AG10803 (cell line): ENCODE data around the gene APPBP2.
A peak's percentile ranks its signal among the peaks of the same experiment; 100 is the strongest.

Experiments
- DNase-seq: peaks from one replicate; pipeline ENCODE4 v3.0.0; 2010; ENCODE audit warnings: low read depth
- H3K4me3 ChIP-seq: 2 replicates; pipeline ENCODE4 v1.5.1; 2011; ENCODE audit warnings: mild to moderate bottlenecking, low read length, control low read depth
- TF ChIP-seq, protein P1 (sequence below): conservative IDR thresholded peaks from 2 replicates; pipeline ENCODE4 v1.5.1; 2011; ENCODE audit warnings: mild to moderate bottlenecking, low read length, control low read depth, inconsistent platforms

Gene APPBP2

GRCh38 chr17:60513014-60513413, 13.0 kb downstream of the APPBP2 start:
- H3K4me3 ChIP-seq = no peak overlapping the region
- TF ChIP-seq, protein P1, sequence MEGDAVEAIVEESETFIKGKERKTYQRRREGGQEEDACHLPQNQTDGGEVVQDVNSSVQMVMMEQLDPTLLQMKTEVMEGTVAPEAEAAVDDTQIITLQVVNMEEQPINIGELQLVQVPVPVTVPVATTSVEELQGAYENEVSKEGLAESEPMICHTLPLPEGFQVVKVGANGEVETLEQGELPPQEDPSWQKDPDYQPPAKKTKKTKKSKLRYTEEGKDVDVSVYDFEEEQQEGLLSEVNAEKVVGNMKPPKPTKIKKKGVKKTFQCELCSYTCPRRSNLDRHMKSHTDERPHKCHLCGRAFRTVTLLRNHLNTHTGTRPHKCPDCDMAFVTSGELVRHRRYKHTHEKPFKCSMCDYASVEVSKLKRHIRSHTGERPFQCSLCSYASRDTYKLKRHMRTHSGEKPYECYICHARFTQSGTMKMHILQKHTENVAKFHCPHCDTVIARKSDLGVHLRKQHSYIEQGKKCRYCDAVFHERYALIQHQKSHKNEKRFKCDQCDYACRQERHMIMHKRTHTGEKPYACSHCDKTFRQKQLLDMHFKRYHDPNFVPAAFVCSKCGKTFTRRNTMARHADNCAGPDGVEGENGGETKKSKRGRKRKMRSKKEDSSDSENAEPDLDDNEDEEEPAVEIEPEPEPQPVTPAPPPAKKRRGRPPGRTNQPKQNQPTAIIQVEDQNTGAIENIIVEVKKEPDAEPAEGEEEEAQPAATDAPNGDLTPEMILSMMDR = no peak
- no peak for DNase-seq

DNA sequence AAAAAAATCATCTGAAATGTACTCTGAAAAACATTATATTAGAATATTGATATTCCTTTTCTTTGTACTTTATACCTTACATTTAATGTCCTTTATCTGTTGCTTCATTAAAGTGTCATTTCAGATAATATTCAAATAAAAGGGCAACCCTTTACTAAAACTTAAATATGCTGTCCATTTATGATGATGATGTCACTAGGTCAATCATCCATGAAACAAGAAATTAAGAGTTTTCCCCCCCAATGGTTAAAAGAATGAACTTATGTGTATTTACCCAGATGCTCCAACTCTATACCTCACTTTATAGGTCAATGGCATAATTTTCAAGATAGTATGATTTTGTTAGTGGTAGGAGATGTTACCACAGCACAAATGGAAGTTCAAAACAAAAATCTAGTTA, 15.3 kb downstream of the APPBP2 start:
- DNase-seq = no peak
- TF ChIP-seq, protein P1 = no peak

GRCh38 chr17:60510031-60510430, 16.0 kb downstream of the APPBP2 start:
- no peak for DNase-seq
- TF ChIP-seq, protein P1 = no peak
- no peak overlapping the region for H3K4me3 ChIP-seq

More for the DNA sequence above, 15.3 kb downstream of the APPBP2 start:
- no peak overlapping the region for H3K4me3 ChIP-seq

DNA sequence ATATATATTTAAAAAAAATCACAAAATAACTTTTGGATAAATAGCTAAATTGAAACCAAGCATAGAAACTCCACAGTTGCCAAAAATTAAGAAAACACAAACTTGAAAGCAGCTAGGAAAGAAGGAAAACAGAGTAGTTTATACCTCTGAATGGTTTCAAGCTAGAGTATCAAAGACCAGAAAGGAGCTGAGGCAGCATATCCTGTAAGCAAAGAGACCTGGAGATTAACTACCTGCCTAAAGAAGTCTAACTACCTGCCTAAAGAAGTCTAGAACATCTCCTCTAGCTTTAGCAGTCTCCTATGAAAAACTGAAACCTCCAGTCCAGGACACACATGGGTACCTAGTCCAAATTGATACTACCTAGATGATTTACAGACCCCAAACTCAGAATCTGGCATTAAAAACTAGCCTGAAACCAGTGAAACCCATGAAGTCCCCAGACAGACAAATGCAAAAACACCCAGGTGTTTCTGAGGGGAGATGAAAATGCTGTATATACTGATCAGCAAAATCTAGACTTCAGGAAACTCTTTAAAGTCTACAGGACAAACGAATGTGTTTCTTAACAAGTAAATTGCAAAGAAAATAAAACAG, 17.6 kb downstream of the APPBP2 start:
- TF ChIP-seq, protein P1 = no peak
- no peak for DNase-seq
- H3K4me3 ChIP-seq = no peak overlapping the region

DNA sequence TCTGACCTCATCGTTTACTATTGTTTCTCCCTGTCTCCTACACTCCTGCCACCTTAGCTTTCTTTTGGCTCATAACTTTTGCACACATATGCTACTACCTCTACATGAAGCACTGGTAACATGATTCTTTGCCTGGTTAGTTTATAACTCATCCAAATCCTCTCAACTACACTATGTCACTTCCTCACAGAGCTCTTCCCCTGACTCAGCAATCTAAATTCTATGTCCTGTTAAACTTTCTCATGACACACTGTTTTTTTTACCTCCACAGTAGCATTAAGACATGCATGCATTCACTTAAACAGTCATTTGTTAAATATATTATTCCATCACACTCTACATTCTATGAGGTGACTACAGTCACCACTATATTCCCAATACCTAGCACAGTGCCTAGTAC, 19.7 kb downstream of the APPBP2 start:
- H3K4me3 ChIP-seq = no peak overlapping the region
- peak; percentile 48 for DNase-seq
- TF ChIP-seq, protein P1 = no peak

DNA sequence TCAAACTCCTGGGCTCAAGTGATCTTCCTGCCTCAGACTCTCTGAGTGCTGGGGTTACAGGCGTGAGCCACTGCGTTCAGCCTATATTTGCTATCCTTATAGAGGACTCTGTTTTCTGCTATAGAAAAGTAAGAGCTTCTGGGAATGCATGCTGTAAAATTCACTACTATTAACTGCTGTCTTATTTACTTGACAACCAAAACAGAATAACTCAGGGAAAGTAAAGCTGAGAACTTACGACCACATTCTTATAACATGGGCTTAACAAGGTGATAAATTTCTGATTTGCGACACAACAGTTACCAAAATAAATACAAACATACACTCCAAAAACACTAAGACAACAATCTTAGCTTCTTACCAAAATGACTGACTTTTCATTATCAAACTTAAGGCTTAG, 23.9 kb downstream of the APPBP2 start:
- no peak overlapping the region for H3K4me3 ChIP-seq
- TF ChIP-seq, protein P1 = no peak
- DNase-seq = no peak

- DNase-seq = no peak
- TF ChIP-seq, protein P1 = no peak
Observed at GRCh38 chr17:60501589-60501988, 24.5 kb downstream of the APPBP2 start.

More at GRCh38 chr17:60501589-60501988, 24.5 kb downstream of the APPBP2 start:
- no peak overlapping the region for H3K4me3 ChIP-seq
